HG03442 (cell line): ENCODE data around the gene KLK10.
"Not testable (repeated sequence)": the region's sequence is repeated elsewhere in the genome, so short reads cannot be mapped to it uniquely, and the experiment has no call there.

ENCODE experiments used
- ATAC-seq: cut with Tn5 transposase; IDR thresholded peaks from one replicate; pipeline ENCODE4 v1.9.1; 2021; ENCODE audit warnings: mild to moderate bottlenecking, moderate library complexity; ENCODE audit not compliant: unreplicated experiment

KLK10 gene

GRCh38 chr19:51002542-51003311 is 16.8 kb downstream of the KLK10 start:
- ATAC-seq = no peak

DNA sequence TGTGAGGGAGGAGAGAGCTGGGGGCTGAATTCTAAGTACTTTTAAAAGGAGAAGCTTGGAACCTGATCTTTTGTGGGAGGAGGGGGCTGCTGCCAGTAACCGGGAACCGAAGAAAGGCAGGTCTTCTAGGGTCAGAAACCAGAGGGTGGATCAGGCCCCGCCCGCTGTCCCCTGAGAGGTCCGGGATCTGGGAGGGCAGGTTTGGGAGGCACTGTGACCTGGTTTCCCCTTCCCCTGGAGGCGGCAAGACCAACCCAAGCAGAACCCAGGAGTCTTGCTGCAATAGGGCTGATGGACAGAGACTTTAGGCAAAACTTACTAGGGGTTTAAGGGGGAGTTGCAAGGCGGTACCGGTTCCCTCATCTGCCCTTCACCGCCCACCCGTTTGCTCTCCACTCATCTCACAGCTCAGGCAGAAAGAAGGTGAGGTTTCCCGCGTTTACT is 17.4 kb downstream of the KLK10 start:
- ATAC-seq = no peak

- no peak for ATAC-seq
These were observed 18.0 kb downstream of the KLK10 start, which contains the start of gene KLK8 for GRCh38 chr19:51001515-51001914. Gene KLK8 (minus strand): TSS chr19:51001604. CDS start chr19:51001167, 437 bp downstream.

- ATAC-seq = no peak
These were observed 18.5 kb downstream of the KLK10 start for GRCh38 chr19:51000981-51001380.

DNA sequence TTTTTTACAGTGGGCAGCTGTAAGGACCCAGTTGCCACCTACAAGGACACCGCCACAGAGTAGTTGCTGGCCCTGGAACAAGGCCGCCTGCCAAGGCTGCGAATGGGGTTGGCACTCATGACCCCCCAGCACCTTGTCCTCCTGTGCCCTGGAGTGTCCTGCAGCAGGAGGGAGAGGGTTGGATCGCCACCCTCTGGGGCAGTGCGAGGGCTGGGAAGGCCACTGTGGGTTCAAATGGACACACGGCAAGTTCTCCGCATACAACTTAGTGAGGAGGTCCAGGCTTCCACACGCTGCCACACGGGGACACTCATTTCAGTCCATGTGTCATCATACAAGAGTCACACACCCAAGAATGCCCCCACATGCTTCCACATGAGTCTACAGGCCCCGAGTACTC is 19.1 kb downstream of the KLK10 start:
- no peak for ATAC-seq

DNA sequence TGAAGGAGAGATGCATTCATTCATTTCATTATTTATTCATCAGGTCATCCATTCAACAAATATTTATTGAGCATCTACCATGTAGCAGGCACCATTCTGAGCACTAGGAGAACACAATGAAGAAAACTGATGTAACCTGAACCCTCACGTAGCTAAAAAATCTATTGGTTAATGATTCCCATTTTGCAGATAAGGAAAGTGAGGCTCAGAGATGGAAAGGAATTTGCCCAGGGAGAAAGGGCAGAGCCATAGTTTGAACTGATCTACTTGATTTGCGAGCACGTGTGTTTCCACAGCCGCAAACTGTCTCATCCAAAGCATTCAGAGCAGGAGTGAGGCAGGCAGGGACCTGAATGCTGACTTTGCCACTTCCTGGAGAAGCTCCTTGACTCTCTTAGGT is 20.8 kb downstream of the KLK10 start:
- ATAC-seq = no peak

DNA sequence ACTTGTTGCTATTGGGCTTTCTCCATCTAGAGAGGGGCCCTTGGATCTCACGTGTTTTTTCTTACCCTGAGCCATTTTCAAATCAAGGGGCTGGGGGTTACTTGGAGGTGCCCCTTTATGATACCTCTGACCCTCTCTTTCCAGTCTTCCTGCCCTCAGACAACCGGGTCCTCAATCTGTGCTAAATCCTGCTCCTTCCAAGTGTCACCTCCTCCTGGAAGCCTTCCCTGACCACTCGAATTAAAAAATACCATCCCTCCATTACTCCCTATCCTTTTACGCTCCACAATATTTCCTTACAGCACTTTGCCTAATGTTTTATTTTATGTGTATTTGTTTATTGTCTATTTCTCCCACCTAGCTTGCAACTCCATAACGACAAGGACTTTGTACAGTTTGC is 21.4 kb downstream of the KLK10 start:
- no peak for ATAC-seq

GRCh38 chr19:50994129-50994528 is 25.4 kb downstream of the KLK10 start:
- no peak for ATAC-seq

- ATAC-seq = no peak
These were observed 26.9 kb downstream of the KLK10 start for GRCh38 chr19:50992666-50993035.

GRCh38 chr19:50984416-50984815 is 35.1 kb downstream of the KLK10 start:
- not testable (repeated sequence) for ATAC-seq

- no peak for ATAC-seq
These were observed 35.8 kb downstream of the KLK10 start, which contains the start of gene KLK7 for GRCh38 chr19:50983625-50984292. Gene KLK7 (minus strand): TSS chr19:50983917. CDS start chr19:50982399, 1,518 bp downstream.

GRCh38 chr19:50982186-50982585 is 37.3 kb downstream of the KLK10 start:
- no peak for ATAC-seq

DNA sequence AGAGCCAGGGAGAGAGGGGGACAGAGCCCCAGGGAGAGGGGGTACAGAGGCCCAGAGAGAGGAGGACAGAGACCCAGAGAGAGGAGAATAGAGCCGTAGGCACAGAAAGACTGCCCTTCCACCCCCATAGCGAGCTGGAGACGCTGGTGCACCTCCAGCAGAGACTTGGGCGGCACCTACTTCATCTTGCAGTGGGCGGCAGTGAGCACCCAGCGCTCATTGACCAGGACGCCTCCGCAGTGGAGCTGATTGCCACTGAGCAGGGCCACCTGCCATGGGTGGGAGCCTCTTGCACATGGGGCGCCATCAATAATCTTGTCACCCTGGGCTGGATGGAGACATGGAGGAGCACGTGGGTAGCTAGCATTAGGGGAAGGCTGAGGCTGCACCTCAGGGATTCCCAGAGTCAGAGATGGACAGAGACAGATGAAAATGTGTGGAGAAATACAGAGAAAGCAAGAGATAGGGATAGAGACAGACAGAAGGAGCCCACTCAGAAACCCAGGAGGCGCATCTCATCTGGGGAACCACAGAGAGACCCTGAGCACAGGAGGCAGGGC is 37.8 kb downstream of the KLK10 start:
- ATAC-seq = no peak

DNA sequence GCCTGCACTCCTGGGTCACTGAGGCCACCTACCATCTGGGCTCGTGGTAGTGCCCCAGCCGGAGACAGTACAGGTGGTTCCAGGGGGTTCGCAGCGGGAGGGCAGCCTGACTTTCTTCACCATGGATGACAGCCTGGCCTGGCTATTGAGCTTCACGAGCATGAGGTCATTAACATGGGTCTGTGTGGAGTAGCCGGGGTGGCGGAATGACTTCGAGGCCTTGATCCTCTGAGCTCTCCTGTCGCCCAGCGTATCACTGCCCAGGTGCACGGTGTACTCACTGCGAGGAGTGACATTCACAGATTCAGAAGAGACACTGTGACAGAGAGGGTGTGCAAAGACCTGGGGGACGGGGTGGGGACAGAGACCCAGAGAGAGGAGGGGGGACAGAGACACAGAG is 39.3 kb downstream of the KLK10 start:
- ATAC-seq = no peak

- ATAC-seq = no peak
These were observed 39.8 kb downstream of the KLK10 start for GRCh38 chr19:50979758-50980157.

DNA sequence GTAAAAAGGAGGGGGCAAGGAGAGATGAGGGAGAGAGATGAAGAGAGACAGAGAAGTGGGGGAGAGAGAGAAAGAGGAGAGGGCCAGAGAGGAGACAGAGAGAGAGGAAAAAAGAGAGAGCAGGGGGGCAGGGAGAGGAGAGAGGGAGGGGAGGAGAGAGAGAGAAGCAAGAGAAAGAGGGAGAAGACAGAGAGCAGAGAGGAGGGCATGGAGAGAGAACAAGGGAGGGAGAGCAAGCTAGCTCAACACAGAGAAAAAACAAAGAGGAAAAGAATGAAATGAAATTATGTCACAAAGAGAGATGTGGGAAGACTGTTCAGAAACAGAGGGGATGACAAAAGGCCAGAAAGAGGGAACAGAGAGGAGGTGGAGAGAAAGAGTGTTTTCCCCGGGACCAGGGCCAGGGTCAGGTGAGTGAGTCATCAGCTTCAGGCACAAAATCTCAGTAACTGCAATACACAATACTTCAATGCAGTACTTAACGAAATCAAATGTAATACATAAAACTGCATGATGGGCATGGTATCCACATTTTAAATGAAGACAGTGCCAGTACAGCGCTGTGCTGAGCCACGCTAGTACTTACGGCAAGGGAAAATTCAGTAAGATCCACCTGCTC is 40.6 kb downstream of the KLK10 start:
- no peak for ATAC-seq

GRCh38 chr19:50977626-50978025 is 41.9 kb downstream of the KLK10 start:
- ATAC-seq = no peak

- ATAC-seq = no peak
These were observed 43.7 kb downstream of the KLK10 start for GRCh38 chr19:50975766-50976165.

- no peak for ATAC-seq
These were observed 44.6 kb downstream of the KLK10 start for GRCh38 chr19:50974702-50975556.

DNA sequence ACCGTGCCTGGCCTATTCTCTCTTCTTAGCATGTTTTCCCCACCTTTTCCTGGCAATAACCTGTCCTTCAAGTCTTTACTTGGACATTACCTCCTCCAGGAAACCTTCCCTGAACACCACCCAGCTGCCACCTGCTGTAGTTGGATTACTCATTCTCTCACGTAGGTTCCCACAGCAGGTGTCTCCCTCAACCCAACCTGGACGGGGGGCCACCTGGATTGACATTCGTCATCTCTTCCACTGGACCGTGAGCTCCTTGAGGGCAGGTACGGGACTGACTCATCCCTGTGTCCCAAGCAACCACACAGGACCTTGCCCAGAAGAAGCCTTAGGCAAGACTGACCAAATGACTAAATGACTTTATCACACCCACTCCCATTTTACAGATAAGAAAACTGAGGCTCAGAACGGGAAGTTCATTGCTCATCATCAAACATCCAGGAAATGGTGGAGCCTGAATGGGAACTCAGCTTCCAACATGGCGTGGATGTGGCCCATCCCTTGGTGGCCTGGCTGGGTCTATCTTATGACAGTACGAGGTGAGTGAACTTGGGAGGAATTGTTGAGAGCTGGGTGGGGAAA is 46.6 kb downstream of the KLK10 start:
- ATAC-seq = no peak
